Hepatocyte (in vitro differentiated cells): ENCODE results near the gene ZNF579. TPM values are rescaled to one million over a fixed set of nuclear protein-coding genes. Genes with fewer than 3 reads are reported as not detected.

Experiments used
- DNase-seq: peaks from one replicate; pipeline ENCODE4 v3.0.0-alpha.2; 2016; ENCODE audit warnings: low spot score
- H2AFZ ChIP-seq: fragments of 200-600 bp; sonication (generic); 2 replicates; pipeline ENCODE4 v1.6.0; 2016; ENCODE audit warnings: antibody characterized with exemption, mild to moderate bottlenecking
- H3K27ac ChIP-seq: fragments of 200-600 bp; sonication (generic); 2 replicates; pipeline ENCODE4 v1.5.1; 2016; ENCODE audit warnings: mild to moderate bottlenecking
- H3K27me3 ChIP-seq: fragments of 200-600 bp; sonication (generic); 2 replicates; pipeline ENCODE4 v1.6.1; 2016
- H3K36me3 ChIP-seq: fragments of 200-600 bp; sonication (generic); replicated peaks from 2 replicates; pipeline ENCODE4 v1.5.1; 2016; ENCODE audit warnings: low read depth; ENCODE audit not compliant: insufficient read depth
- H3K4me1 ChIP-seq: fragments of 200-600 bp; sonication (generic); 2 replicates; pipeline ENCODE4 v1.5.1; 2016; ENCODE audit warnings: mild to moderate bottlenecking, moderate library complexity; ENCODE audit not compliant: insufficient read depth
- H3K4me2 ChIP-seq: fragments of 200-600 bp; sonication (generic); 2 replicates; pipeline ENCODE4 v1.6.0; 2016
- H3K4me3 ChIP-seq: fragments of 200-600 bp; sonication (generic); 2 replicates; pipeline ENCODE4 v1.5.1; 2016; ENCODE audit warnings: mild to moderate bottlenecking
- H3K79me2 ChIP-seq: fragments of 200-600 bp; sonication (generic); 2 replicates; pipeline ENCODE4 v1.6.0; 2017; ENCODE audit warnings: mild to moderate bottlenecking
- H3K9me2 ChIP-seq: fragments of 200-600 bp; sonication (generic); replicated peaks from 2 replicates; pipeline ENCODE4 v1.6.0; 2017; ENCODE audit warnings: mild to moderate bottlenecking; ENCODE audit not compliant: insufficient read depth
- H3K9me3 ChIP-seq: fragments of 200-600 bp; sonication (generic); 2 replicates; pipeline ENCODE4 v1.5.1; 2016; ENCODE audit warnings: low read depth, mild to moderate bottlenecking
- H4K20me1 ChIP-seq: fragments of 200-600 bp; sonication (generic); 2 replicates; pipeline ENCODE4 v1.6.0; 2016; ENCODE audit warnings: mild to moderate bottlenecking; ENCODE audit not compliant: insufficient read depth, poor library complexity, severe bottlenecking
- EZH2 ChIP-seq: fragments of 200-600 bp; sonication (generic); IDR thresholded peaks from 2 replicates; pipeline ENCODE4 v1.6.1; 2016; ENCODE audit warnings: antibody characterized with exemption, mild to moderate bottlenecking, borderline replicate concordance
- EZH2phosphoT487 ChIP-seq: fragments of 200-600 bp; sonication (generic); IDR thresholded peaks from one replicate; pipeline ENCODE4 v1.6.1; 2018; ENCODE audit warnings: antibody characterized with exemption, mild to moderate bottlenecking, low read depth, moderate library complexity; ENCODE audit not compliant: unreplicated experiment, severe bottlenecking
- WGBS: methylation state at CpG from one replicate; pipeline ENCODE4 v1.1.6; 2016; ENCODE audit warnings: low lambda C conversion rate; ENCODE audit errors: missing lambda C conversion rate; 5-methylcytosine and 5-hydroxymethylcytosine counted together
- polyA plus RNA-seq: library from polyadenylated mRNA; unstranded; fragments of >200 nt; fragmentation: Nextera tagmentation; extraction: Ambion mirVana; gene quantifications from 2 replicates; pipeline ENCODE4 v1.2.1, GENCODE V29; 2016
- total RNA-seq: library from RNA; depleted of rRNA; stranded (reverse); fragments of >200 nt; gene quantifications from 2 replicates; pipeline ENCODE4 v1.2.3, GENCODE V29; 2014
- TF ChIP-seq, protein P1 (sequence below): fragments of 200-600 bp; sonication (generic); IDR thresholded peaks from 2 replicates; pipeline ENCODE4 v1.5.1; 2016; ENCODE audit warnings: antibody characterized with exemption, mild to moderate bottlenecking; ENCODE audit not compliant: poor library complexity

The ZNF579 gene
- total and polyA plus RNA-seq, 2 experiments from 2014 or later: 5.1 to 14.8 TPM

DNA sequence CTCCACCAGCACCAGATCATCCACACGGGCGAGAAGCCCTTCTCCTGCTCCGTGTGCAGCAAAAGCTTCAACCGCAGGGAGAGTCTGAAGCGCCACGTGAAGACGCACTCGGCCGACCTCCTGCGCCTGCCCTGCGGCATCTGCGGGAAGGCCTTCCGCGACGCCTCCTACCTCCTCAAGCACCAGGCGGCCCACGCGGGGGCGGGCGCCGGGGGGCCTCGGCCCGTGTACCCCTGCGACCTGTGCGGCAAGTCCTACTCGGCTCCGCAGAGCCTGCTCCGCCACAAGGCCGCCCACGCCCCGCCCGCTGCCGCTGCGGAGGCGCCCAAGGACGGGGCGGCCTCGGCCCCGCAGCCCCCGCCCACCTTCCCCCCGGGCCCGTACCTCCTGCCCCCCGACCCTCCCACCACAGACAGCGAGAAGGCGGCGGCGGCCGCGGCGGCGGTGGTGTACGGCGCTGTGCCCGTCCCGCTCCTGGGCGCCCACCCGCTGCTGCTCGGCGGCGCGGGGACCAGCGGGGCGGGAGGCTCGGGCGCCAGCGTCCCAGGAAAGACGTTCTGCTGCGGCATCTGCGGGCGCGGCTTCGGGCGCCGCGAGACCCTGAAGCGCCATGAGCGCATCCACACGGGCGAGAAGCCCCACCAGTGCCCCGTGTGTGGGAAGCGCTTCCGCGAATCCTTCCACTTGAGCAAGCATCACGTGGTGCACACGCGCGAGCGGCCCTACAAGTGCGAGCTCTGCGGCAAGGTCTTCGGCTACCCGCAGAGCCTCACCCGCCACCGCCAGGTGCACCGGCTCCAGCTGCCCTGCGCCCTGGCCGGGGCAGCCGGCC lies 34.3 kb upstream of the ZNF579 start:
- no peak for DNase-seq
- Histone ChIP-seq H3K27ac (no peak overlapping the region), H3K4me1 (no peaks in the 10 kb centered on the region), H3K36me3 (no peaks in the 10 kb centered on the region), H3K9me3 (no peaks in the 10 kb centered on the region), H4K20me1 (no peaks in the 10 kb centered on the region), H3K4me3 (no peak overlapping the region), H3K79me2 (peaks cover 19% of the 10 kb centered on the region), H3K27me3 (no peaks in the 10 kb centered on the region), H3K4me2 (no peak overlapping the region), H3K9me2 (no peaks in the 10 kb centered on the region), H2AFZ (no peak overlapping the region)
- TF ChIP-seq, protein P1, sequence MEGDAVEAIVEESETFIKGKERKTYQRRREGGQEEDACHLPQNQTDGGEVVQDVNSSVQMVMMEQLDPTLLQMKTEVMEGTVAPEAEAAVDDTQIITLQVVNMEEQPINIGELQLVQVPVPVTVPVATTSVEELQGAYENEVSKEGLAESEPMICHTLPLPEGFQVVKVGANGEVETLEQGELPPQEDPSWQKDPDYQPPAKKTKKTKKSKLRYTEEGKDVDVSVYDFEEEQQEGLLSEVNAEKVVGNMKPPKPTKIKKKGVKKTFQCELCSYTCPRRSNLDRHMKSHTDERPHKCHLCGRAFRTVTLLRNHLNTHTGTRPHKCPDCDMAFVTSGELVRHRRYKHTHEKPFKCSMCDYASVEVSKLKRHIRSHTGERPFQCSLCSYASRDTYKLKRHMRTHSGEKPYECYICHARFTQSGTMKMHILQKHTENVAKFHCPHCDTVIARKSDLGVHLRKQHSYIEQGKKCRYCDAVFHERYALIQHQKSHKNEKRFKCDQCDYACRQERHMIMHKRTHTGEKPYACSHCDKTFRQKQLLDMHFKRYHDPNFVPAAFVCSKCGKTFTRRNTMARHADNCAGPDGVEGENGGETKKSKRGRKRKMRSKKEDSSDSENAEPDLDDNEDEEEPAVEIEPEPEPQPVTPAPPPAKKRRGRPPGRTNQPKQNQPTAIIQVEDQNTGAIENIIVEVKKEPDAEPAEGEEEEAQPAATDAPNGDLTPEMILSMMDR: no peak
- TF ChIP-seq EZH2phosphoT487 (no peak), EZH2 (no peak)
- WGBS: 99% methylated on average over 47 of the region's 98 CpGs

DNA sequence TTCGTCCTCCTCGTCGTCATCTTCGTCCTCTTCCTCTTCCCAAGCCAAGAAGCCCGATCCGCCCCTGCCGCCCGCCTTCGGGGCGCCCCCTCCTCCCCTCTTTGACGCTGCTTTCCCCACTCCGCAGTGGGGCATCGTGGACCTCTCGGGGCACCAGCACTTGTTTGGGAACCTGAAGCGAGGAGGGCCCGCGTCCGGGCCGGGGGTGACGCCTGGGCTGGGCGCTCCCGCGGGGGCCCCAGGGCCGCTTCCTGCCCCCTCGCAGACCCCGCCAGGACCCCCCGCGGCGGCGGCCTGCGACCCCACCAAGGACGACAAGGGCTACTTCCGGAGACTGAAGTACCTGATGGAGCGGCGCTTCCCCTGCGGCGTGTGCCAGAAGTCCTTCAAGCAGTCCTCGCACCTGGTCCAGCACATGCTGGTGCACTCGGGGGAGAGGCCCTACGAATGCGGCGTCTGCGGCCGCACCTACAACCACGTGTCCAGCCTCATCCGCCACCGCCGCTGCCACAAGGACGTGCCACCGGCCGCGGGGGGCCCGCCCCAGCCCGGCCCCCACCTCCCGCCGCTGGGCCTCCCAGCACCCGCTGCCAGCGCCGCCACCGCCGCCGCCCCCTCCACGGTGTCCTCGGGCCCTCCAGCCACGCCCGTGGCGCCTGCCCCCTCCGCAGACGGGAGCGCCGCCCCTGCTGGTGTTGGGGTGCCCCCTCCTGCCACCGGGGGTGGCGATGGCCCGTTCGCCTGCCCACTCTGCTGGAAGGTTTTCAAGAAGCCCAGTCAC lies 33.5 kb upstream of the ZNF579 start:
- TF ChIP-seq, protein P1: no peak
- no peak for TF ChIP-seq EZH2
- TF ChIP-seq EZH2phosphoT487: no peak
- Histone ChIP-seq H3K36me3 (no peaks in the 10 kb centered on the region), H3K27me3 (no peaks in the 10 kb centered on the region), H4K20me1 (peaks cover 4% of the 10 kb centered on the region), H3K27ac (no peak overlapping the region), H2AFZ (no peak overlapping the region), H3K4me2 (no peak overlapping the region), H3K79me2 (peaks cover 27% of the 10 kb centered on the region), H3K4me1 (no peaks in the 10 kb centered on the region), H3K9me2 (no peaks in the 10 kb centered on the region), H3K4me3 (no peak overlapping the region), H3K9me3 (no peaks in the 10 kb centered on the region)
- no peak for DNase-seq
- 98% methylated on average over 28 of the region's 75 CpGs for WGBS

- Histone ChIP-seq H3K27me3 (no peaks in the 10 kb centered on the region), H2AFZ (no peak overlapping the region), H3K4me1 (no peaks in the 10 kb centered on the region), H3K9me2 (no peaks in the 10 kb centered on the region), H3K9me3 (no peaks in the 10 kb centered on the region), H3K27ac (no peak overlapping the region), H3K4me2 (no peak overlapping the region), H3K4me3 (no peak overlapping the region), H3K79me2 (peaks cover 34% of the 10 kb centered on the region), H3K36me3 (no peaks in the 10 kb centered on the region), H4K20me1 (peaks cover 4% of the 10 kb centered on the region)
- 98% methylated on average over 16 of the region's 27 CpGs for WGBS
- no peak for TF ChIP-seq EZH2phosphoT487
- TF ChIP-seq, protein P1: no peak
- no peak for TF ChIP-seq EZH2
- no peak for DNase-seq
Measured at GRCh38 chr19:55613396-55613795, 32.7 kb upstream of the ZNF579 start.
